Tibial nerve (tissue), 3 donors: ENCODE data around the gene LLGL2.

ENCODE experiments used
- POLR2A ChIP-seq, 2 donors: fragments of 450-650 bp; IDR thresholded peaks; one replicate each; pipeline ENCODE4 v1.6.1; 2017; ENCODE audit warnings: antibody characterized with exemption in 2 of 2, mild to moderate bottlenecking in 2 of 2, moderate library complexity in 2 of 2
- TF ChIP-seq, protein P1 (sequence below), 5 experiments: fragments of 200-600 bp in 3 of 5; fragments of 450-650 bp in 2 of 5; sonication (generic) in 3 of 5; IDR thresholded peaks; one replicate each; pipeline ENCODE4 v1.5.1; 2016 to 2019; ENCODE audit warnings: antibody characterized with exemption in 5 of 5, mild to moderate bottlenecking in 3 of 5, moderate library complexity in 2 of 5

DNA sequence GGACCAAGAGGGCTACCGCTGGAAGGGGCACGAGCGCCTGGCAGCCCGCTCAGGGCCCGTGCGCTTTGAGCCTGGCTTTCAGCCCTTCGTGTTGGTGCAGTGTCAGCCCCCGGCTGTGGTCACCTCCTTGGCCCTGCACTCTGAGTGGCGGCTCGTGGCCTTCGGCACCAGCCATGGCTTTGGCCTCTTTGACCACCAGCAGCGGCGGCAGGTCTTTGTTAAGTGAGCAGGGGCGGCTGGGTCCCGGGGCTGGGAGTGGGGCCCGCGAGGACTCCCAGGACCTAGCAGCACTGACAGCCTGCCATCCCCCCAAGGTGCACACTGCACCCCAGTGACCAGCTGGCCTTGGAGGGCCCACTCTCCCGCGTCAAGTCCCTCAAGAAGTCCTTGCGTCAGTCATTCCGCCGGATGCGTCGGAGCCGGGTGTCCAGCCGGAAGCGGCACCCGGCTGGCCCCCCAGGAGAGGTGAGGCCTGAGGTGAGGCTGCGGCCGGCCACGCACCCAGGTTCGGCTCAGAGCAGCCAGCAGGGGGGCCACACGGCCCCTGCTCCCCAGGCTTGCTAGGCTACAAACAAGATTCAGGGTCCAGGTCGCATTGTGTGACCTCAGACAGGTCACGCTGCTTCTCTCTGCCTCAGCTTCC lies 44.7 kb downstream of the LLGL2 start:
- TF ChIP-seq, protein P1, sequence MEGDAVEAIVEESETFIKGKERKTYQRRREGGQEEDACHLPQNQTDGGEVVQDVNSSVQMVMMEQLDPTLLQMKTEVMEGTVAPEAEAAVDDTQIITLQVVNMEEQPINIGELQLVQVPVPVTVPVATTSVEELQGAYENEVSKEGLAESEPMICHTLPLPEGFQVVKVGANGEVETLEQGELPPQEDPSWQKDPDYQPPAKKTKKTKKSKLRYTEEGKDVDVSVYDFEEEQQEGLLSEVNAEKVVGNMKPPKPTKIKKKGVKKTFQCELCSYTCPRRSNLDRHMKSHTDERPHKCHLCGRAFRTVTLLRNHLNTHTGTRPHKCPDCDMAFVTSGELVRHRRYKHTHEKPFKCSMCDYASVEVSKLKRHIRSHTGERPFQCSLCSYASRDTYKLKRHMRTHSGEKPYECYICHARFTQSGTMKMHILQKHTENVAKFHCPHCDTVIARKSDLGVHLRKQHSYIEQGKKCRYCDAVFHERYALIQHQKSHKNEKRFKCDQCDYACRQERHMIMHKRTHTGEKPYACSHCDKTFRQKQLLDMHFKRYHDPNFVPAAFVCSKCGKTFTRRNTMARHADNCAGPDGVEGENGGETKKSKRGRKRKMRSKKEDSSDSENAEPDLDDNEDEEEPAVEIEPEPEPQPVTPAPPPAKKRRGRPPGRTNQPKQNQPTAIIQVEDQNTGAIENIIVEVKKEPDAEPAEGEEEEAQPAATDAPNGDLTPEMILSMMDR (IDR thresholded peaks at IDR 0.05) = no peak
- TF ChIP-seq POLR2A (IDR thresholded peaks at IDR 0.05) = no peak
